GM12878 (cell line): ENCODE data around the gene SATB1. TPM values are rescaled to one million over a fixed set of nuclear protein-coding genes. Genes with fewer than 3 reads are reported as not detected.

Source experiments
- ATAC-seq: fragments of 200-7000 bp; cut with Tn5 transposase; 3 replicates; pipeline ENCODE4 v1.9.1; 2020; ENCODE audit warnings: mild to moderate bottlenecking, moderate library complexity
- BruUV-seq: library from RNA; stranded (reverse); fragments of 400-500 nt; replicated peaks from 2 replicates; lab custom pipeline; 2021; lab: Mats Ljungman, UMichigan
- CTCF ChIA-PET: fragments of 300-600 bp; sonication (Branson Sonifier 250); formaldehyde crosslinking; extraction: SDS; loops from one replicate; lab custom pipeline; 2021; ENCODE audit warnings: inconsistent platforms; lab: Yijun Ruan, JAX
- POLR2A ChIA-PET: fragments of 350-600 bp; formaldehyde crosslinking; extraction: SDS; loops from one replicate; lab custom pipeline; 2021; ENCODE audit warnings: inconsistent platforms; lab: Charles Lee
- RAD21 ChIA-PET: fragments of 300-600 bp; sonication (Branson Sonifier 250); formaldehyde crosslinking; loops from one replicate; lab custom pipeline; 2023; ENCODE audit warnings: antibody characterized with exemption; ENCODE audit not compliant: unreplicated experiment; lab: Charles Lee
- SMC1A ChIA-PET: fragments of 300-600 bp; sonication (Branson Sonifier 250); formaldehyde crosslinking; loops from one replicate; lab custom pipeline; 2023; ENCODE audit not compliant: unreplicated experiment, uncharacterized antibody; lab: Charles Lee
- DNase-seq: peaks from one replicate; pipeline ENCODE4 v3.0.0-alpha.2; 2011; ENCODE audit warnings: low read depth, low spot score
- FAIRE-seq: peaks from 3 replicates; lab custom pipeline; 2011; peaks lifted over from hg19 to GRCh38; lab: Jason Lieb, UNC
- H2AFZ ChIP-seq: 2 replicates; pipeline ENCODE4 v1.6.0; 2011; ENCODE audit warnings: low read depth, low read length, control low read depth; ENCODE audit not compliant: control insufficient read depth
- H3K27ac ChIP-seq: 2 replicates; pipeline ENCODE4 v1.5.1; 2011; ENCODE audit warnings: control low read depth; ENCODE audit not compliant: control insufficient read depth, insufficient read depth
- H3K27me3 ChIP-seq, 2 experiments: replicated peaks in 1 of 2; 2 replicates each; pipeline versions ENCODE4 v1.6.0 to v1.6.1; 2011; ENCODE audit warnings: low read length in 1 of 2; ENCODE audit not compliant: control insufficient read depth in 2 of 2, insufficient read depth in 2 of 2
- H3K36me3 ChIP-seq, 2 experiments: 2 replicates each; pipeline ENCODE4 v1.5.1; 2011; ENCODE audit warnings: low read length in 1 of 2; ENCODE audit not compliant: control insufficient read depth in 2 of 2, insufficient read depth in 2 of 2
- H3K4me1 ChIP-seq: 2 replicates; pipeline ENCODE4 v1.6.1; 2011; ENCODE audit warnings: mild to moderate bottlenecking, low read length, moderate library complexity, mixed read lengths; ENCODE audit not compliant: control insufficient read depth, insufficient read depth
- H3K4me2 ChIP-seq: 2 replicates; pipeline ENCODE4 v1.6.0; 2011; ENCODE audit warnings: control low read depth; ENCODE audit not compliant: control insufficient read depth, insufficient read depth
- H3K4me3 ChIP-seq: fragments of 200-600 bp; sonication (generic); 2 replicates; pipeline ENCODE4 v1.5.1; 2016
- H3K79me2 ChIP-seq: 2 replicates; pipeline ENCODE4 v1.6.0; 2011; ENCODE audit warnings: low read length; ENCODE audit not compliant: control insufficient read depth, insufficient read depth
- H3K9ac ChIP-seq: 2 replicates; pipeline ENCODE4 v1.8.0; 2011; ENCODE audit warnings: low read length, control low read depth, mixed read lengths; ENCODE audit not compliant: control insufficient read depth, insufficient read depth
- H3K9me3 ChIP-seq: replicated peaks from 3 replicates; pipeline ENCODE4 v1.5.1; 2011; ENCODE audit warnings: mild to moderate bottlenecking, low read length; ENCODE audit not compliant: control insufficient read depth, insufficient read depth
- H4K20me1 ChIP-seq: 2 replicates; pipeline ENCODE4 v1.6.0; 2011; ENCODE audit not compliant: control insufficient read depth, insufficient read depth
- CEBPB ChIP-seq, 2 experiments: fragments of 150-350 bp in 1 of 2; IDR thresholded peaks; 2 replicates each; pipeline ENCODE4 v1.6.1; 2012 to 2014; ENCODE audit warnings: low read depth in 2 of 2, low read length in 2 of 2, borderline replicate concordance in 1 of 2, inconsistent platforms in 1 of 2
- NFYB ChIP-seq: IDR thresholded peaks from 2 replicates; pipeline ENCODE4 v1.6.1; 2011; ENCODE audit warnings: low read depth, mild to moderate bottlenecking, low read length, improper control_type of control experiment, moderate library complexity; ENCODE audit not compliant: insufficient read depth
- ZNF384 ChIP-seq: IDR thresholded peaks from 2 replicates; pipeline ENCODE4 v1.6.1; 2012; ENCODE audit warnings: low read depth, mild to moderate bottlenecking, low read length, improper control_type of control experiment, borderline replicate concordance
- in situ Hi-C: fragments of 300-500 bp; cut with MboI; formaldehyde crosslinking; loops from 9 replicates; pipeline ENCODE4 v1.14.3; 2018; ENCODE audit warnings: mixed read lengths
- intact Hi-C: fragments of 100-400 bp; cut with micrococcal nuclease; formaldehyde crosslinking; loops from one replicate; pipeline ENCODE4 v1.14.2; 2022; ENCODE audit not compliant: unreplicated experiment
- polyA plus RNA-seq, 11 experiments: library from polyadenylated mRNA; depleted of rRNA in 4 of 11; unstranded in 6 of 11; stranded (reverse) in 5 of 11; fragments of >200 nt; fragmentation: Nextera tagmentation in 4 of 11; fragmentation: Illumina TruSeq in 1 of 11; extraction: Ambion mirVana in 4 of 11; extraction: Trizol in 1 of 11; gene quantifications; 1 replicate in 1 of 11; 2 replicates in 10 of 11; pipeline versions ENCODE4 v1.2.1 to v1.2.3, GENCODE V29; 2011 to 2016; ENCODE audit warnings: inconsistent platforms in 2 of 11, missing spikeins in 2 of 11, low read depth in 1 of 11
- total RNA-seq, 4 experiments: library from RNA; depleted of rRNA in 3 of 4; stranded (reverse); fragments of >200 nt in 3 of 4; fragmentation: Illumina TruSeq in 1 of 4; extraction: Trizol in 1 of 4; gene quantifications; 2 replicates each; pipeline versions ENCODE4 v1.2.1 to v1.2.3, GENCODE V29; 2013 to 2021
- TF ChIP-seq, protein P1 (sequence below): fragments of 450-650 bp; formaldehyde crosslinking; IDR thresholded peaks from 2 replicates; pipeline ENCODE4 v1.4.0; 2022; ENCODE audit warnings: mild to moderate bottlenecking, moderate library complexity
- TF ChIP-seq, protein P2 (sequence below): IDR thresholded peaks from 2 replicates; pipeline ENCODE4 v1.6.1; 2012; ENCODE audit warnings: improper control_type of control experiment, low read depth, low read length; ENCODE audit not compliant: insufficient replicate concordance

SATB1 gene
- total and polyA plus RNA-seq, 10 of the 15 experiments (the other 5 are each of a cell fraction or from before 2014, with no cell fraction given) = 0.01 to 0.72 (median 0.07) TPM; not detected in 4

GRCh38 chr3:18447720-18448119 is 22.6 kb upstream of the SATB1 start:
- CTCF ChIA-PET = no interaction called here
- BruUV-seq = no TSS peak

More at GRCh38 chr3:18447720-18448119, 22.6 kb upstream of the SATB1 start:
- H3K4me2 ChIP-seq = no peak overlapping the region
- no peaks in the 10 kb centered on the region for H3K79me2 ChIP-seq
- ChIA-PET SMC1A (interaction anchor here (0.7 kb wide), 1 partner anchor 400 kb away, joined by 3 read pairs; no protein-coding TSS in a partner anchor), RAD21 (no interaction called here), POLR2A (no interaction called here)
- H3K36me3 ChIP-seq = no peaks in the 10 kb centered on the region
- intact Hi-C loops = no loop called here
- no peaks in the 10 kb centered on the region for H4K20me1 ChIP-seq
- FAIRE-seq (no peak), DNase-seq (no peak), ATAC-seq (no peak)
- H3K9me3 ChIP-seq = no peaks in the 10 kb centered on the region; the same call in 2 of the 3 replicates
- H3K9ac ChIP-seq = no peak overlapping the region
- H3K4me3 ChIP-seq = no peak overlapping the region
- in situ Hi-C loops = no loop called here
- H3K4me1 ChIP-seq = no peaks in the 10 kb centered on the region
- TF ChIP-seq, protein P1, sequence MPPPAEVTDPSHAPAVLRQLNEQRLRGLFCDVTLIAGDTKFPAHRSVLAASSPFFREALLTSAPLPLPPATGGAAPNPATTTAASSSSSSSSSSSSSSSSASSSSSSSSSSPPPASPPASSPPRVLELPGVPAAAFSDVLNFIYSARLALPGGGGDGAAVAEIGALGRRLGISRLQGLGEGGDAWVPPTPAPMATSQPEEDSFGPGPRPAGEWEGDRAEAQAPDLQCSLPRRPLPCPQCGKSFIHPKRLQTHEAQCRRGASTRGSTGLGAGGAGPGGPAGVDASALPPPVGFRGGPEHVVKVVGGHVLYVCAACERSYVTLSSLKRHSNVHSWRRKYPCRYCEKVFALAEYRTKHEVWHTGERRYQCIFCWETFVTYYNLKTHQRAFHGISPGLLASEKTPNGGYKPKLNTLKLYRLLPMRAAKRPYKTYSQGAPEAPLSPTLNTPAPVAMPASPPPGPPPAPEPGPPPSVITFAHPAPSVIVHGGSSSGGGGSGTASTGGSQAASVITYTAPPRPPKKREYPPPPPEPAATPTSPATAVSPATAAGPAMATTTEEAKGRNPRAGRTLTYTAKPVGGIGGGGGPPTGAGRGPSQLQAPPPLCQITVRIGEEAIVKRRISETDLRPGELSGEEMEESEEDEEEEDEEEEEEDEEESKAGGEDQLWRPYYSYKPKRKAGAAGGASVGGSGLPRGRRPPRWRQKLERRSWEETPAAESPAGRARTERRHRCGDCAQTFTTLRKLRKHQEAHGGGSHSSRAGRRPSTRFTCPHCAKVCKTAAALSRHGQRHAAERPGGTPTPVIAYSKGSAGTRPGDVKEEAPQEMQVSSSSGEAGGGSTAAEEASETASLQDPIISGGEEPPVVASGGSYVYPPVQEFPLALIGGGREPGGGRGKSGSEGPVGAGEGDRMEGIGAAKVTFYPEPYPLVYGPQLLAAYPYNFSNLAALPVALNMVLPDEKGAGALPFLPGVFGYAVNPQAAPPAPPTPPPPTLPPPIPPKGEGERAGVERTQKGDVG (CRISPR knock-in tag) = no peak
- no peak for TF ChIP-seq NFYB
- TF ChIP-seq, protein P2, sequence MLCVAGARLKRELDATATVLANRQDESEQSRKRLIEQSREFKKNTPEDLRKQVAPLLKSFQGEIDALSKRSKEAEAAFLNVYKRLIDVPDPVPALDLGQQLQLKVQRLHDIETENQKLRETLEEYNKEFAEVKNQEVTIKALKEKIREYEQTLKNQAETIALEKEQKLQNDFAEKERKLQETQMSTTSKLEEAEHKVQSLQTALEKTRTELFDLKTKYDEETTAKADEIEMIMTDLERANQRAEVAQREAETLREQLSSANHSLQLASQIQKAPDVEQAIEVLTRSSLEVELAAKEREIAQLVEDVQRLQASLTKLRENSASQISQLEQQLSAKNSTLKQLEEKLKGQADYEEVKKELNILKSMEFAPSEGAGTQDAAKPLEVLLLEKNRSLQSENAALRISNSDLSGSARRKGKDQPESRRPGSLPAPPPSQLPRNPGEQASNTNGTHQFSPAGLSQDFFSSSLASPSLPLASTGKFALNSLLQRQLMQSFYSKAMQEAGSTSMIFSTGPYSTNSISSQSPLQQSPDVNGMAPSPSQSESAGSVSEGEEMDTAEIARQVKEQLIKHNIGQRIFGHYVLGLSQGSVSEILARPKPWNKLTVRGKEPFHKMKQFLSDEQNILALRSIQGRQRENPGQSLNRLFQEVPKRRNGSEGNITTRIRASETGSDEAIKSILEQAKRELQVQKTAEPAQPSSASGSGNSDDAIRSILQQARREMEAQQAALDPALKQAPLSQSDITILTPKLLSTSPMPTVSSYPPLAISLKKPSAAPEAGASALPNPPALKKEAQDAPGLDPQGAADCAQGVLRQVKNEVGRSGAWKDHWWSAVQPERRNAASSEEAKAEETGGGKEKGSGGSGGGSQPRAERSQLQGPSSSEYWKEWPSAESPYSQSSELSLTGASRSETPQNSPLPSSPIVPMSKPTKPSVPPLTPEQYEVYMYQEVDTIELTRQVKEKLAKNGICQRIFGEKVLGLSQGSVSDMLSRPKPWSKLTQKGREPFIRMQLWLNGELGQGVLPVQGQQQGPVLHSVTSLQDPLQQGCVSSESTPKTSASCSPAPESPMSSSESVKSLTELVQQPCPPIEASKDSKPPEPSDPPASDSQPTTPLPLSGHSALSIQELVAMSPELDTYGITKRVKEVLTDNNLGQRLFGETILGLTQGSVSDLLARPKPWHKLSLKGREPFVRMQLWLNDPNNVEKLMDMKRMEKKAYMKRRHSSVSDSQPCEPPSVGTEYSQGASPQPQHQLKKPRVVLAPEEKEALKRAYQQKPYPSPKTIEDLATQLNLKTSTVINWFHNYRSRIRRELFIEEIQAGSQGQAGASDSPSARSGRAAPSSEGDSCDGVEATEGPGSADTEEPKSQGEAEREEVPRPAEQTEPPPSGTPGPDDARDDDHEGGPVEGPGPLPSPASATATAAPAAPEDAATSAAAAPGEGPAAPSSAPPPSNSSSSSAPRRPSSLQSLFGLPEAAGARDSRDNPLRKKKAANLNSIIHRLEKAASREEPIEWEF = no peak
- no peak for TF ChIP-seq CEBPB (IDR thresholded peaks at IDR 0.05; ENCODE audit: borderline replicate concordance in 1 of 2, low read depth in 2 of 2, low read length in 2 of 2)
- TF ChIP-seq ZNF384 = no peak
- peaks cover 13 to 23% of the 10 kb centered on the region in 2 experiments for H3K27me3 ChIP-seq
- H2AFZ ChIP-seq = no peak overlapping the region
- no peak overlapping the region for H3K27ac ChIP-seq
